Ectodermal cell (in vitro differentiated cells): ENCODE results near the gene CHD1L.
"Not testable (repeated sequence)": the region's sequence is repeated elsewhere in the genome, so short reads cannot be mapped to it uniquely, and the experiment has no call there.

Experiments used
- H3K27ac ChIP-seq: 2 replicates; pipeline ENCODE4 v1.7.0; 2013; ENCODE audit warnings: mild to moderate bottlenecking, low read depth, low read length; ENCODE audit not compliant: insufficient read depth, poor library complexity, severe bottlenecking
- H3K27me3 ChIP-seq: 2 replicates; pipeline ENCODE4 v1.7.0; 2013; ENCODE audit warnings: mild to moderate bottlenecking, low read length; ENCODE audit not compliant: insufficient read depth, control insufficient read depth, poor library complexity, severe bottlenecking
- H3K36me3 ChIP-seq: one replicate; pipeline ENCODE4 v1.7.0; 2013; ENCODE audit warnings: low read length; ENCODE audit not compliant: control insufficient read depth, insufficient read depth
- H3K4me1 ChIP-seq: one replicate; pipeline ENCODE4 v1.7.0; 2013; ENCODE audit warnings: low read length; ENCODE audit not compliant: control insufficient read depth, insufficient read depth
- H3K4me3 ChIP-seq: 2 replicates; pipeline ENCODE4 v1.7.0; 2013; ENCODE audit warnings: low read depth, low read length, control low read depth; ENCODE audit not compliant: insufficient read depth
- H3K9me3 ChIP-seq: 2 replicates; pipeline ENCODE4 v1.7.0; 2013; ENCODE audit warnings: mild to moderate bottlenecking, low read length, moderate library complexity; ENCODE audit not compliant: control insufficient read depth
- WGBS, 2 experiments: methylation state at CpG; one replicate each; pipeline ENCODE4 v1.1.7; 2013; ENCODE audit warnings: missing lambda C conversion rate in 2 of 2; 5-methylcytosine and 5-hydroxymethylcytosine counted together

Gene CHD1L

DNA sequence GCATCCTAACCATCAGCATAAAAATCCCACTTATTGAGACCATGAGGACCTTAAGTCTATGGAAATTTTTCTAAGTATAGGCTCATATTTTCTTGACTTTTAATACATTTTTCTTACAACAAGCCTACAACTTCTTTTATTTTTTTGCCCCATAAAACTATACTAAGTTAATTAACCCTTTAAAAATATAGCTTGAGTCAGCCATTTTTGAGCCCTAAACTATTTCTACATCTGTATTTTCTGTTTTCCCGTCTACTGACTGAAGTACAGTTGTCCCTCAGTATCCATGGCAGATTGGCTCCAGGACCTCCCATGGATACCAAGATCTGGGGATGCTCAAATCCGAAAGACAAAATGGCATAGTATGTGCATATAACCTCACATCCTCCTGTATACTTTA lies 55.0 kb downstream of the CHD1L start:
- Histone ChIP-seq H3K4me1 (no peaks in the 10 kb centered on the region), H3K4me3 (no peak overlapping the region), H3K27ac (no peak overlapping the region), H3K27me3 (no peaks in the 10 kb centered on the region), H3K9me3 (peaks cover 10% of the 10 kb centered on the region), H3K36me3 (peaks cover 66% of the 10 kb centered on the region)
- 91 to 96% methylated on average over 2 of the region's 2 CpGs for WGBS, 2 experiments

DNA sequence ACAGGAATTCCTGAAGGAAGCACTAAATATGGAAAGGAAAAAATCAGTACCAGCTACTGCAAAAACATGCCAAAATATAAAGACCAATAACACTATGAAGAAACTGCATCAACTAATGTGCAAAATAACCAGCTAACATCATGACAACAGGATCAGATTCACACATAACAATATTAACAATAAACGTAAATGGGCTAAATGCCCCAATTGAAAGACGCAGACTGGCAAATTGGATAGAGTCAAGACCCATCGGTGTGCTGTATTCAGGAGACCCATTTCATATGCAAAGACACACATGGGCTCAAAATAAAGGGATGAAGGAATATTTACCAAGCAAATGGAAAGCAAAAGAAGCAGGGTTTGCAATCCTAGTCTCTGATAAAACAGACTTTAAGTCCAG lies 63.3 kb downstream of the CHD1L start:
- not testable (repeated sequence) for H3K4me3 ChIP-seq, H3K27ac ChIP-seq, H3K9me3 ChIP-seq, H3K27me3 ChIP-seq, H3K36me3 ChIP-seq, H3K4me1 ChIP-seq
- WGBS, 2 experiments: 95 to 99% methylated on average over 3 of the region's 3 CpGs

GRCh38 chr1:147316968-147317367 lies 74.5 kb downstream of the CHD1L start:
- 88 to 89% methylated on average over 3 of the region's 3 CpGs for WGBS, 2 experiments
- no peak overlapping the region for H3K4me3 ChIP-seq
- H3K36me3 ChIP-seq: no peaks in the 10 kb centered on the region
- no peaks in the 10 kb centered on the region for H3K27me3 ChIP-seq
- no peaks in the 10 kb centered on the region for H3K9me3 ChIP-seq
- H3K27ac ChIP-seq: no peak overlapping the region
- no peaks in the 10 kb centered on the region for H3K4me1 ChIP-seq

GRCh38 chr1:147326933-147327687 lies 84.6 kb downstream of the CHD1L start:
- H3K4me1 ChIP-seq, H3K9me3 ChIP-seq, H3K36me3 ChIP-seq, H3K27me3 ChIP-seq, H3K27ac ChIP-seq, H3K4me3 ChIP-seq: not testable (repeated sequence)
- WGBS, 2 experiments: 34 to 40% methylated on average over 22 to 26 of the region's 26 CpGs

DNA sequence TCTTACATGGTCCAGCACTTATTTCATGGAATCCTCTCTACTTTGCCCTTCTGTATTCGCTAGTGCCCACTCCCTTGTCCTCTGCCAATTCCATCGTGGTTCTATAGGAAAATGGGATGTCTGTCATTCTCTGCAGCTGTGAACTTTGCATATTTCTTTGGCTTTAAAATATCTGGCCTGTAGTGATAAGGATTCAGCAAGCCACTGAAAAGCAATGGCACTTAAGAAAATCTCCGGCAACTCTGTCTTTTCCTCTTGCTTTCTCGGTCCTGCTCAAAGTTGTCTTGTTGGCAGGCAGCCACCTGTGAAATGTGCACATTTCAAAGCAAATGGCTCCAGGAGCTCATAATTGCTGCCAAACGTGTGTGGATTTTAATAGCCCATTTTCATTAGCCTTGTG lies 91.8 kb downstream of the CHD1L start:
- Histone ChIP-seq H3K27ac (no peak overlapping the region), H3K4me3 (no peak overlapping the region), H3K4me1 (peaks cover 10% of the 10 kb centered on the region), H3K27me3 (no peaks in the 10 kb centered on the region), H3K9me3 (no peaks in the 10 kb centered on the region), H3K36me3 (no peaks in the 10 kb centered on the region)
- WGBS, 2 experiments: 82 to 85% methylated on average over 5 of the region's 5 CpGs

- WGBS, 2 experiments: 61 to 64% methylated on average over 2 of the region's 2 CpGs
- H3K27me3 ChIP-seq: no peaks in the 10 kb centered on the region
- no peak overlapping the region for H3K27ac ChIP-seq
- H3K9me3 ChIP-seq: no peaks in the 10 kb centered on the region
- H3K4me3 ChIP-seq: no peak overlapping the region
- H3K36me3 ChIP-seq: no peaks in the 10 kb centered on the region
- peaks cover 10% of the 10 kb centered on the region for H3K4me1 ChIP-seq
Observed at GRCh38 chr1:147336291-147336690, 93.8 kb downstream of the CHD1L start.

DNA sequence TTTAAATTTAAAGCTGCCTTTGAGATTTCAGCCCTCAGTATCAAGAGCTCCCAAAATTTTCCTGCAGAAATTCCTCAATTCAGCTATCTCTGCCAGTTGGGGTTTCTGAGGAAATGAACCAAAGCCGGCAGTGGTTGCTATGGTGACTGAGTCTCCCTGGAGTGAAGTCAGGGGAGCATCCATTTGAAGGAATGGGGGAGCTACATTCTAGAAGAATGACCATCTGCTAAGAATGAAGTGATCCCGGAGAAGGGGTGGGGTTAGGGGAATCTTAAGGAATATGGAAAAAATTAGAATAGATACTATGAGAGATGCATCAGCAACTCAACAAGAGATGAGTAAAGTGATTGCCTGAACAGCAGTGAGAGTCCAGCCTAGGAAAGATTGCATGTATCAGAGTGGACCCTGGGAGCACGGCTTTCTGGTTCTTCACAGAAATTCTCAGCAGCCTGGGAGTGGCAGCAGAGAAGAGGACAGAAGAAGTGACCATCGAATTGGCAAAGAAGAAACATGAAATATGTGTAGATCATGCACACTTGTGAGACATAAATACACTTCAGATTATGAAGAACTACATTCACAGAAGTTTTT lies 94.7 kb downstream of the CHD1L start:
- no peaks in the 10 kb centered on the region for H3K9me3 ChIP-seq
- H3K4me1 ChIP-seq: peaks cover 10% of the 10 kb centered on the region
- no peaks in the 10 kb centered on the region for H3K36me3 ChIP-seq
- H3K27me3 ChIP-seq: no peaks in the 10 kb centered on the region
- H3K4me3 ChIP-seq: no peak overlapping the region
- 43 to 44% methylated on average over 4 of the region's 4 CpGs for WGBS, 2 experiments
- H3K27ac ChIP-seq: no peak overlapping the region

- 100% methylated on average over 1 of the region's 2 CpGs; no CpG with 5 or more reads in 1 of the 2 experiments for WGBS, 2 experiments
- peaks cover 10% of the 10 kb centered on the region for H3K4me1 ChIP-seq
- no peak overlapping the region for H3K4me3 ChIP-seq
- no peak overlapping the region for H3K27ac ChIP-seq
- no peaks in the 10 kb centered on the region for H3K27me3 ChIP-seq
- H3K36me3 ChIP-seq: no peaks in the 10 kb centered on the region
- H3K9me3 ChIP-seq: no peaks in the 10 kb centered on the region
Observed at GRCh38 chr1:147338571-147338970, 96.1 kb downstream of the CHD1L start.

DNA sequence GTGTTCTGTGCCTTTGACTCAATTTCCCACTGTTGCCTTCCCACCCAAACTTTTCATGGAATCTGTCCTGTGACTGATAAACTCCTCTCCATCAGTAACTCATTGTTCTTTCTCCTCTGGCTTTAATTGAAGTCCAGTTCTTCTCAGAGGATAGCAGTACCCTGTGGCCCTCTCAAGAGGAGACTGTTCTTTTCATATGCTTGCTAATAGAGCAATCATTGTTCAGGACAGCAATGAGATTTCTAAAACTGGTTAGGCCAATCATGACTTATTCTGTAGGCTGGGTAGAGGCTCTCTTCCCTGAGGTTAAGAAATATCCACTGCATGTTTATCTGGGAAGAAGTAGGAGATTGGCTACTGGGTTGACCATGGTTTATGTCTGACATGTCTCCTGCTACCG lies 98.8 kb downstream of the CHD1L start:
- Histone ChIP-seq H3K9me3 (no peaks in the 10 kb centered on the region), H3K4me1 (peaks cover 7% of the 10 kb centered on the region), H3K36me3 (no peaks in the 10 kb centered on the region), H3K27ac (no peak overlapping the region), H3K27me3 (no peaks in the 10 kb centered on the region), H3K4me3 (no peak overlapping the region)
- WGBS, 2 experiments: 88 to 90% methylated on average over 1 of the region's 1 CpG
